K562 (cell line): ENCODE measurements around the gene SST. TPM values are rescaled to one million over a fixed set of nuclear protein-coding genes. Genes with fewer than 3 reads are reported as not detected.

Experiments used
- PCBP2 ChIP-seq: fragments of 200-400 bp; formaldehyde crosslinking; IDR thresholded peaks from 2 replicates; pipeline ENCODE4 v1.6.1; 2018; ENCODE audit warnings: low read length, low read depth, mild to moderate bottlenecking, moderate library complexity; ENCODE audit not compliant: poor library complexity, severe bottlenecking
- PRMT5 ChIP-seq: sonication (generic); formaldehyde crosslinking; IDR thresholded peaks from 2 replicates; pipeline ENCODE4 v1.5.0; 2020; ENCODE audit warnings: missing genetic modification reagents
- SIN3B ChIP-seq: fragments of 450-650 bp; IDR thresholded peaks from 2 replicates; pipeline ENCODE4 v1.6.1; 2017; ENCODE audit warnings: low read depth, mild to moderate bottlenecking, moderate library complexity
- SREBF1 ChIP-seq: fragments of 150-350 bp; IDR thresholded peaks from 2 replicates; pipeline ENCODE4 v1.6.1; 2014; ENCODE audit warnings: antibody characterized with exemption, low read depth, low read length, borderline replicate concordance
- ZNF445 ChIP-seq: fragments of 250-450 bp; sonication (Bioruptor Pico); IDR thresholded peaks from 2 replicates; pipeline ENCODE4 v1.4.0; 2020; ENCODE audit warnings: low read depth, mild to moderate bottlenecking, moderate library complexity
- ZNF551 ChIP-seq: fragments of 250-450 bp; sonication (Bioruptor Pico); IDR thresholded peaks from 2 replicates; pipeline ENCODE4 v1.5.0; 2021; ENCODE audit warnings: mild to moderate bottlenecking, moderate library complexity
- ZNF589 ChIP-seq: fragments of 200-800 bp; sonication (Bioruptor generic); IDR thresholded peaks from 2 replicates; pipeline ENCODE4 v1.6.1; 2016; ENCODE audit warnings: low read depth, missing genetic modification characterization, missing compliant biosample characterization
- ZNF830 ChIP-seq: fragments of 250-450 bp; sonication (Bioruptor Pico); IDR thresholded peaks from 2 replicates; pipeline ENCODE4 v1.5.0; 2021; ENCODE audit warnings: mild to moderate bottlenecking
- polyA plus RNA-seq, 8 experiments: library from polyadenylated mRNA; depleted of rRNA in 4 of 8; stranded (reverse) in 5 of 8; unstranded in 3 of 8; fragments of >200 nt; fragmentation: Nextera tagmentation in 2 of 8; fragmentation: Illumina TruSeq in 1 of 8; extraction: Ambion mirVana in 2 of 8; extraction: Trizol in 1 of 8; gene quantifications; 2 replicates each; pipeline versions ENCODE4 v1.2.1 to v1.2.3, GENCODE V29; 2011 to 2014; ENCODE audit warnings: inconsistent platforms in 1 of 8, missing spikeins in 1 of 8
- total RNA-seq, 7 experiments: library from RNA; depleted of rRNA in 6 of 7; stranded (reverse); fragments of >200 nt in 6 of 7; fragmentation: Illumina TruSeq in 2 of 7; extraction: Trizol in 2 of 7; gene quantifications; 2 replicates each; pipeline versions ENCODE4 v1.2.1 to v1.2.3, GENCODE V29; 2011 to 2021; ENCODE audit warnings: low replicate concordance in 1 of 7
- TF ChIP-seq, protein P1 (sequence below): fragments of 450-650 bp; formaldehyde crosslinking; IDR thresholded peaks from 2 replicates; pipeline ENCODE4 v1.4.0; 2022; ENCODE audit warnings: missing genetic modification characterization
- TF ChIP-seq, protein P2 (sequence below): sonication (generic); formaldehyde crosslinking; IDR thresholded peaks from 2 replicates; pipeline ENCODE4 v1.8.0; 2022; ENCODE audit warnings: missing genetic modification reagents, mild to moderate bottlenecking, moderate library complexity, borderline replicate concordance
- TF ChIP-seq, protein P3 (sequence below): fragments of 250-450 bp; sonication (Bioruptor Pico); IDR thresholded peaks from 2 replicates; pipeline ENCODE4 v1.5.0; 2020; ENCODE audit warnings: mild to moderate bottlenecking, borderline replicate concordance
- TF ChIP-seq, protein P4 (sequence below), 2 experiments: fragments of 450-650 bp; IDR thresholded peaks; 2 replicates each; pipeline ENCODE4 v1.6.1; 2018; ENCODE audit warnings: mild to moderate bottlenecking in 2 of 2, low read depth in 1 of 2; ENCODE audit not compliant: partially characterized antibody in 2 of 2

The SST gene
- total and polyA plus RNA-seq, 9 of the 15 experiments (the other 6 are each of a cell fraction or from before 2014, with no cell fraction given): not detected

DNA sequence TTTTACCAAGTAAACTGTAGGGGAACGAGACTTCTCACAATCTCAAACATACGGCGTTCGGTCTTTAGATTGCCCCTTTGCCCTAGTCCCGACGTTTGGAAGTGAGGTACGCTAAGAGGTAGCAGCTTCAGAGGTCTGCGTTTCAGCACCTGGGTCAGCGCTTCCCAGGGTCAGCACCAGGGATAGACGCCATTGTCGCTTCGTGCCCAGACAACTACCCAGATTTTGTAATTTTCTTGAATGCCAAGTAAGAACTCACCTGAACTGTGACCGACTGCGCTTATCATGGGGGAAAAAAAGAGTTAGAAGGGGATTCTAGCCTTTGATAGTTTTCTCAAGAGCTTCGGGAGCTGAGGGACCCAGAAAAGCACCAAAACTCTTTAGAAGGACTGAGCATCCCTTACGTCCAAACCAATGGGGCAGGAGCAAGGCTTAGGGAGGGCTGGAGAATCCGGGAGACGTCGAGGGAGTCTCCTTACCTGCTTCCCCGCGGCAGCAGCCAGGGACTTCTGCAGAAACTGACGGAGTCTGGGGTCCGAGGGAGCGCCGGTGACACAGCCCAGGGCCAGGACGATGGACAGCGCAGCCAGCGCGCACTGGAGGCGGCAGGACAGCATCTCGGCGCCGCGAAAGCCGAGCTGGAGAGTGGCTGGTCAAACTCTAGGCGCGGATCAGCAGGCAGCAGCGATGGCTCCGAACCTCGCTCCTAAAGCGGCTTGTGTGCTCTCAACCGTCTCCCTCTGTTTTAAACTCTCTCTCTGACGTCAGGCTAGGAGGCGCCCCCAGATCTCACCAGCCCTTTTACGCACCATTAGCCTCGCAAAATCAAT lies at the start of gene SST (continued):
- no peak for TF ChIP-seq ZNF445 (CRISPR knock-in tag)
- TF ChIP-seq, protein P1, sequence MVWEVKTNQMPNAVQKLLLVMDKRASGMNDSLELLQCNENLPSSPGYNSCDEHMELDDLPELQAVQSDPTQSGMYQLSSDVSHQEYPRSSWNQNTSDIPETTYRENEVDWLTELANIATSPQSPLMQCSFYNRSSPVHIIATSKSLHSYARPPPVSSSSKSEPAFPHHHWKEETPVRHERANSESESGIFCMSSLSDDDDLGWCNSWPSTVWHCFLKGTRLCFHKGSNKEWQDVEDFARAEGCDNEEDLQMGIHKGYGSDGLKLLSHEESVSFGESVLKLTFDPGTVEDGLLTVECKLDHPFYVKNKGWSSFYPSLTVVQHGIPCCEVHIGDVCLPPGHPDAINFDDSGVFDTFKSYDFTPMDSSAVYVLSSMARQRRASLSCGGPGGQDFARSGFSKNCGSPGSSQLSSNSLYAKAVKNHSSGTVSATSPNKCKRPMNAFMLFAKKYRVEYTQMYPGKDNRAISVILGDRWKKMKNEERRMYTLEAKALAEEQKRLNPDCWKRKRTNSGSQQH: no peak
- TF ChIP-seq SREBF1: no peak
- no peak for TF ChIP-seq ZNF589
- no peak for TF ChIP-seq PCBP2
- no peak for TF ChIP-seq ZNF830 (CRISPR knock-in tag)
- peak; percentile 93 for TF ChIP-seq PRMT5 (CRISPR knock-in tag)
- TF ChIP-seq, protein P2, sequence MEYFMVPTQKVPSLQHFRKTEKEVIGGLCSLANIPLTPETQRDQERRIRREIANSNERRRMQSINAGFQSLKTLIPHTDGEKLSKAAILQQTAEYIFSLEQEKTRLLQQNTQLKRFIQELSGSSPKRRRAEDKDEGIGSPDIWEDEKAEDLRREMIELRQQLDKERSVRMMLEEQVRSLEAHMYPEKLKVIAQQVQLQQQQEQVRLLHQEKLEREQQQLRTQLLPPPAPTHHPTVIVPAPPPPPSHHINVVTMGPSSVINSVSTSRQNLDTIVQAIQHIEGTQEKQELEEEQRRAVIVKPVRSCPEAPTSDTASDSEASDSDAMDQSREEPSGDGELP (CRISPR knock-in tag): 0 out of 2 replicates have a peak, but pooled peaks have one; percentile 29
- TF ChIP-seq, protein P3, sequence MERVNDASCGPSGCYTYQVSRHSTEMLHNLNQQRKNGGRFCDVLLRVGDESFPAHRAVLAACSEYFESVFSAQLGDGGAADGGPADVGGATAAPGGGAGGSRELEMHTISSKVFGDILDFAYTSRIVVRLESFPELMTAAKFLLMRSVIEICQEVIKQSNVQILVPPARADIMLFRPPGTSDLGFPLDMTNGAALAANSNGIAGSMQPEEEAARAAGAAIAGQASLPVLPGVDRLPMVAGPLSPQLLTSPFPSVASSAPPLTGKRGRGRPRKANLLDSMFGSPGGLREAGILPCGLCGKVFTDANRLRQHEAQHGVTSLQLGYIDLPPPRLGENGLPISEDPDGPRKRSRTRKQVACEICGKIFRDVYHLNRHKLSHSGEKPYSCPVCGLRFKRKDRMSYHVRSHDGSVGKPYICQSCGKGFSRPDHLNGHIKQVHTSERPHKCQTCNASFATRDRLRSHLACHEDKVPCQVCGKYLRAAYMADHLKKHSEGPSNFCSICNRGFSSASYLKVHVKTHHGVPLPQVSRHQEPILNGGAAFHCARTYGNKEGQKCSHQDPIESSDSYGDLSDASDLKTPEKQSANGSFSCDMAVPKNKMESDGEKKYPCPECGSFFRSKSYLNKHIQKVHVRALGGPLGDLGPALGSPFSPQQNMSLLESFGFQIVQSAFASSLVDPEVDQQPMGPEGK (CRISPR knock-in tag): no peak
- no peak for TF ChIP-seq SIN3B
- TF ChIP-seq, protein P4, sequence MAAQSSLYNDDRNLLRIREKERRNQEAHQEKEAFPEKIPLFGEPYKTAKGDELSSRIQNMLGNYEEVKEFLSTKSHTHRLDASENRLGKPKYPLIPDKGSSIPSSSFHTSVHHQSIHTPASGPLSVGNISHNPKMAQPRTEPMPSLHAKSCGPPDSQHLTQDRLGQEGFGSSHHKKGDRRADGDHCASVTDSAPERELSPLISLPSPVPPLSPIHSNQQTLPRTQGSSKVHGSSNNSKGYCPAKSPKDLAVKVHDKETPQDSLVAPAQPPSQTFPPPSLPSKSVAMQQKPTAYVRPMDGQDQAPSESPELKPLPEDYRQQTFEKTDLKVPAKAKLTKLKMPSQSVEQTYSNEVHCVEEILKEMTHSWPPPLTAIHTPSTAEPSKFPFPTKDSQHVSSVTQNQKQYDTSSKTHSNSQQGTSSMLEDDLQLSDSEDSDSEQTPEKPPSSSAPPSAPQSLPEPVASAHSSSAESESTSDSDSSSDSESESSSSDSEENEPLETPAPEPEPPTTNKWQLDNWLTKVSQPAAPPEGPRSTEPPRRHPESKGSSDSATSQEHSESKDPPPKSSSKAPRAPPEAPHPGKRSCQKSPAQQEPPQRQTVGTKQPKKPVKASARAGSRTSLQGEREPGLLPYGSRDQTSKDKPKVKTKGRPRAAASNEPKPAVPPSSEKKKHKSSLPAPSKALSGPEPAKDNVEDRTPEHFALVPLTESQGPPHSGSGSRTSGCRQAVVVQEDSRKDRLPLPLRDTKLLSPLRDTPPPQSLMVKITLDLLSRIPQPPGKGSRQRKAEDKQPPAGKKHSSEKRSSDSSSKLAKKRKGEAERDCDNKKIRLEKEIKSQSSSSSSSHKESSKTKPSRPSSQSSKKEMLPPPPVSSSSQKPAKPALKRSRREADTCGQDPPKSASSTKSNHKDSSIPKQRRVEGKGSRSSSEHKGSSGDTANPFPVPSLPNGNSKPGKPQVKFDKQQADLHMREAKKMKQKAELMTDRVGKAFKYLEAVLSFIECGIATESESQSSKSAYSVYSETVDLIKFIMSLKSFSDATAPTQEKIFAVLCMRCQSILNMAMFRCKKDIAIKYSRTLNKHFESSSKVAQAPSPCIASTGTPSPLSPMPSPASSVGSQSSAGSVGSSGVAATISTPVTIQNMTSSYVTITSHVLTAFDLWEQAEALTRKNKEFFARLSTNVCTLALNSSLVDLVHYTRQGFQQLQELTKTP (IDR thresholded peaks at IDR 0.05; ENCODE audit: low read depth in 1 of 2, partially characterized antibody in 2 of 2): peak in 1 of 2 experiments; percentile 93
- TF ChIP-seq ZNF551 (CRISPR knock-in tag): no peak
